Skeletal muscle satellite cell (primary cell): ENCODE results near the gene TMED3.

Source experiments
- H3K27me3 ChIP-seq: 2 replicates; pipeline ENCODE4 v1.7.0; 2013; ENCODE audit warnings: low read length; ENCODE audit not compliant: control insufficient read depth, insufficient read depth
- H3K36me3 ChIP-seq: 2 replicates; pipeline ENCODE4 v1.7.0; 2013; ENCODE audit warnings: mild to moderate bottlenecking, control low read depth, low read length; ENCODE audit not compliant: insufficient read depth
- H3K4me1 ChIP-seq: 2 replicates; pipeline ENCODE4 v1.7.0; 2013; ENCODE audit warnings: low read length; ENCODE audit not compliant: control insufficient read depth, insufficient read depth
- H3K4me2 ChIP-seq: 2 replicates; pipeline ENCODE4 v1.7.0; 2013; ENCODE audit warnings: mild to moderate bottlenecking, low read length
- H3K4me3 ChIP-seq: 2 replicates; pipeline ENCODE4 v1.7.0; 2013; ENCODE audit warnings: low read length
- H3K9ac ChIP-seq: 2 replicates; pipeline ENCODE4 v1.7.0; 2013; ENCODE audit warnings: mild to moderate bottlenecking, low read depth, low read length, moderate library complexity
- H3K9me3 ChIP-seq: replicated peaks from 2 replicates; pipeline ENCODE4 v1.7.0; 2013; ENCODE audit warnings: mild to moderate bottlenecking, control low read depth, low read length

TMED3 gene

DNA sequence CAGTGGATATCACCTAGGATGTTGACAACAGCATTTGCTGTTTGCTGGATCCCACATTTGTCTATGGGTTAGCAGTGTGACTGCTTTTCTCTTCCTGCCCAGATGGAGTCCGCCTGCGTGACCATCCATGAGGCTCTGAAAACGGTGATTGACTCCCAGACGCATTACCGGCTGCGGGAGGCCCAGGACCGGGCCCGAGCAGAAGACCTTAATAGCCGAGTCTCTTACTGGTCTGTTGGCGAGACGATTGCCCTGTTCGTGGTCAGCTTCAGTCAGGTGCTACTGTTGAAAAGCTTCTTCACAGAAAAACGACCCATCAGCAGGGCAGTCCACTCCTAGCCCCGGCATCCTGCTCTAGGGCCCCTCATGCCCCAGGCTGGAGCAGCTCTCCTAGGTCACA lies 11.0 kb downstream of the TMED3 start:
- H3K4me3 ChIP-seq = no peak overlapping the region
- no peak overlapping the region for H3K4me2 ChIP-seq
- H3K9ac ChIP-seq = no peak overlapping the region
- H3K36me3 ChIP-seq = peaks cover 69% of the 10 kb centered on the region
- no peaks in the 10 kb centered on the region for H3K4me1 ChIP-seq
- H3K9me3 ChIP-seq = no peaks in the 10 kb centered on the region
- no peaks in the 10 kb centered on the region for H3K27me3 ChIP-seq

- Histone ChIP-seq H3K4me3 (no peak overlapping the region), H3K4me1 (no peaks in the 10 kb centered on the region), H3K9ac (no peak overlapping the region), H3K27me3 (no peaks in the 10 kb centered on the region), H3K36me3 (peaks cover 68% of the 10 kb centered on the region), H3K4me2 (no peak overlapping the region), H3K9me3 (no peaks in the 10 kb centered on the region)
Observed at GRCh38 chr15:79322306-79322705, 11.4 kb downstream of the TMED3 start.

- no peak overlapping the region for H3K4me3 ChIP-seq
- H3K9me3 ChIP-seq = no peaks in the 10 kb centered on the region
- no peaks in the 10 kb centered on the region for H3K4me1 ChIP-seq
- no peak overlapping the region for H3K4me2 ChIP-seq
- H3K36me3 ChIP-seq = peaks cover 64% of the 10 kb centered on the region
- no peaks in the 10 kb centered on the region for H3K27me3 ChIP-seq
- H3K9ac ChIP-seq = no peak overlapping the region
Observed at GRCh38 chr15:79322945-79323344, 12.0 kb downstream of the TMED3 start.

GRCh38 chr15:79329171-79329611 lies 18.3 kb downstream of the TMED3 start:
- H3K9ac ChIP-seq = no peak overlapping the region
- H3K9me3 ChIP-seq = no peaks in the 10 kb centered on the region
- peaks cover 21% of the 10 kb centered on the region for H3K36me3 ChIP-seq

DNA sequence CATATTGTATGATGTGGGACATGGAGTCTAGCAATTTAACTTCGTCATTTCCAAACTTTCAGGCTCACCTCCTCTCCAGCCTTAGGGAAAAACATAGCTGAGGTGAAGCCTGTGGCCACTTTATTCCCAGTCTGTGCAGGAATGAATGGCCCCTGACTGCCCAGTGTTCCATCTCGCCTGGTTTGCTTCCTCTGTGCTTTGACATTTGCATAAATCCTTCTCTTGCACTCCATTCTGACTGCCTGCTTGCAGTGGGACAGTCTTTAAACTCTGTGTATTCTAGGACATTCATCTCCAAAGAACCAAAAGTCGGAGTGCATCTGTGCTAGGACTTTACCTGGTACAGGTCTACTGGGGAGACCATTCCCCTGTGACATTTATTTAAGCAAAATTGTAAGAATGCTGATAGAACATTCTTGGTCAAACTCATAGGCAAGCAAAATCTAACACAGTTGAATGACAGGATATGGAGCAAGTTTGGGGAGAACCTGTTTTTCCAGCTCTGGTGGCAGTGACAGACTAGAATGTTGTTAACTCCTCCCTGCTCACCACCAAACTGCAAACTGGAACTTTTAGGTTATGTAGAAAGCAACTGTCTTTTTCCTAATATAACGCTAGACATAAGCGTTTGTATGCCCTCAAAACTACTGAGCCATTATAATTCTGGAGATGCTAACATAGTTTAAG lies 22.1 kb downstream of the TMED3 start:
- Histone ChIP-seq H3K27me3 (no peaks in the 10 kb centered on the region), H3K4me1 (peaks cover 12% of the 10 kb centered on the region)

More at GRCh38 chr15:79329171-79329611, 18.3 kb downstream of the TMED3 start:
- Histone ChIP-seq H3K4me1 (peaks cover 12% of the 10 kb centered on the region), H3K4me2 (no peak overlapping the region), H3K4me3 (no peak overlapping the region), H3K27me3 (no peaks in the 10 kb centered on the region)

GRCh38 chr15:79337591-79337990 lies 26.7 kb downstream of the TMED3 start:
- H3K4me1 ChIP-seq = no peaks in the 10 kb centered on the region
- H3K36me3 ChIP-seq = no peaks in the 10 kb centered on the region
- H3K9ac ChIP-seq = no peak overlapping the region
- H3K4me3 ChIP-seq = no peak overlapping the region
- no peaks in the 10 kb centered on the region for H3K27me3 ChIP-seq
- H3K9me3 ChIP-seq = no peaks in the 10 kb centered on the region
- H3K4me2 ChIP-seq = no peak overlapping the region

More for the DNA sequence above, 22.1 kb downstream of the TMED3 start:
- no peak overlapping the region for H3K4me2 ChIP-seq
- no peaks in the 10 kb centered on the region for H3K36me3 ChIP-seq
- H3K4me3 ChIP-seq = no peak overlapping the region
- no peak overlapping the region for H3K9ac ChIP-seq
- no peaks in the 10 kb centered on the region for H3K9me3 ChIP-seq

GRCh38 chr15:79339588-79340314 lies 28.8 kb downstream of the TMED3 start:
- Histone ChIP-seq H3K4me3 (no peak overlapping the region), H3K36me3 (no peaks in the 10 kb centered on the region), H3K27me3 (no peaks in the 10 kb centered on the region), H3K9me3 (no peaks in the 10 kb centered on the region), H3K4me2 (no peak overlapping the region), H3K9ac (no peak overlapping the region), H3K4me1 (no peaks in the 10 kb centered on the region)

- Histone ChIP-seq H3K36me3 (no peaks in the 10 kb centered on the region), H3K4me2 (no peak overlapping the region), H3K27me3 (no peaks in the 10 kb centered on the region), H3K4me3 (no peak overlapping the region), H3K9ac (no peak overlapping the region), H3K9me3 (no peaks in the 10 kb centered on the region), H3K4me1 (no peaks in the 10 kb centered on the region)
Observed at GRCh38 chr15:79340315-79340602, 29.3 kb downstream of the TMED3 start.

DNA sequence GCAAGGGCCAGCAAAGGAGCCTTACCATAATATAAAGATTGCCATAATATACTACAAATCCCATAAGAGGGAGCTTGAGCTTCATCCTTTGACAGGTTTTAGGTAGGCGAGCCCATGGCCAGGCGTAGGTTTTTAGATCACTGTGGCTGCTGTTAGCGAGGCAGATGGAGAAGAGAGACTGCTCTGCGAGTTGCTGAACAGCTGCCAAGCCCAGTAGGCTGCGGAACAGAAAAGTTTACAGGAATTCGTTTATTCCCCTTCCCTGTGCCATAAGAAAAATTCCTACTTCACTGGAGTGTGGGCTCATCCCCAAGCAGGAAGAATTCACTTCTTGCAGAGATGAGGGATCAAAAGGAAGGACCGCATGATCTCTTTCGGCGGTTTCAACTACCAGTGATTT lies 30.5 kb downstream of the TMED3 start:
- Histone ChIP-seq H3K36me3 (no peaks in the 10 kb centered on the region), H3K9me3 (no peaks in the 10 kb centered on the region), H3K9ac (no peak overlapping the region), H3K4me1 (no peaks in the 10 kb centered on the region), H3K27me3 (no peaks in the 10 kb centered on the region), H3K4me2 (no peak overlapping the region), H3K4me3 (no peak overlapping the region)

DNA sequence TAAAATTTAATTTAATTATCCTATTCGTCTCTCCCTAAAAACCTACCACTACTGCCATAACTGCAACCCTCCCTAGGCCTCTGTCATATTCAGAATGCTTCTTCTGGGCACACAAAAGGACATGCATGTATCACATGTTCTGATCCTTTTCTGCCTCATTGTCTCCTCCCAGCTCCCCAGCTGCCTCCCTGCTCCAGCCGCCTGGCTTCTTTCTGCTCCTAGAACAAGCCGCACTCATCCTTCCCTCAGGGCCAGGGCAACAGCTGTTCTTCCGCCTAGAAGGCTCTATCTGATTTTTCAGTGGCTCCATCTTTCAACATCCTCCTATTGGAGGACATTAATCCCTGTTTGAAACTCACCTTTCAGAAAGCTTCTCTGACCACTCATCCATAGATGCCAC lies 38.6 kb downstream of the TMED3 start:
- Histone ChIP-seq H3K4me1 (no peaks in the 10 kb centered on the region), H3K9me3 (no peaks in the 10 kb centered on the region), H3K27me3 (no peaks in the 10 kb centered on the region), H3K4me3 (no peak overlapping the region), H3K36me3 (no peaks in the 10 kb centered on the region), H3K4me2 (no peak overlapping the region), H3K9ac (no peak overlapping the region)

DNA sequence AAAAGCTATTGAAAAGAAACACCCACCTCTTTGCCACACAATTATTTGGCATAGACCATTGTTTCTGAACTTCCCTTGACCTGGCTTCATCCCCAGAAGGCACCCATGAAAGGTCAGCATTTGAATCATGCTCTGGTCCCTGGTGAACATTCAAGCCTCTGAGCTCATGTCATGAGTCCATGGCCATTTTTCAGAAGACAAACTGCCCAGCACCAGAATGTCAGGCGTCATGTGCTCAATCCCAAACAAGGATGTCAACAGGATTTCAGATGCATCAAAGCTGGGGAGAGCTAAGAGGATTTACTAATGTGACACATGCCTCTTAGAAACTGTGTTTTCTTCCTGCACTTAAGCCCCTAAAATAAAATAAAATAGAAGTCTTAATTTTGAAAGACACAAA lies 41.3 kb downstream of the TMED3 start:
- no peaks in the 10 kb centered on the region for H3K27me3 ChIP-seq
- peaks cover 3% of the 10 kb centered on the region for H3K4me1 ChIP-seq
- H3K9me3 ChIP-seq = no peaks in the 10 kb centered on the region
- no peak overlapping the region for H3K9ac ChIP-seq
- no peak overlapping the region for H3K4me3 ChIP-seq
- H3K4me2 ChIP-seq = no peak overlapping the region
- no peaks in the 10 kb centered on the region for H3K36me3 ChIP-seq

DNA sequence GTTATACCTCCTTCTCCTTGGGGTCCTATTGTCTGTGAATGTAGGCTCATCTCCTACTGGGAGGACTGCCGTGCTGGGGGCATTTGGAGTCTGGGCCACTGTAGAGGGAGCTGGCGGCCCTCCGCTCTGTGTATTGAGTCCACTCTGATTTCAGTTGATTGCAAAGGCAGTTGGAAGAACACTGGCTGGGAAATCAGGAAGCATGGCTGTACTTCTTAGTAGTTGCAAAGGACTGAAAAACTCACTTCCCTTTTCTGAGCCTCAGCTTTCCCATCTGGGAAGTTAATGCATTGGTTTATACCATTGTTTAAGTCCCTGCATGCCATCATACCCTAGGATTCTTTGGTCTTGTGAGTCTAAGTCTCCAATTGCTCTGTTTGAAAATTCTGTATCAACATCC lies 46.7 kb downstream of the TMED3 start:
- Histone ChIP-seq H3K27me3 (no peaks in the 10 kb centered on the region), H3K9ac (no peak overlapping the region), H3K4me2 (no peak overlapping the region), H3K4me1 (peaks cover 3% of the 10 kb centered on the region), H3K36me3 (no peaks in the 10 kb centered on the region), H3K4me3 (no peak overlapping the region), H3K9me3 (no peaks in the 10 kb centered on the region)
